ENCODE results near the gene SBNO2. TPM values are rescaled to one million over a fixed set of nuclear protein-coding genes. Genes with fewer than 3 reads are reported as not detected.
A peak's percentile ranks its signal among the peaks of the same experiment; 100 is the strongest.

SBNO2 gene
- total RNA-seq, 4 donors from 2014 or later, result 14.9 to 67.2 (median 20.9) TPM

DNA sequence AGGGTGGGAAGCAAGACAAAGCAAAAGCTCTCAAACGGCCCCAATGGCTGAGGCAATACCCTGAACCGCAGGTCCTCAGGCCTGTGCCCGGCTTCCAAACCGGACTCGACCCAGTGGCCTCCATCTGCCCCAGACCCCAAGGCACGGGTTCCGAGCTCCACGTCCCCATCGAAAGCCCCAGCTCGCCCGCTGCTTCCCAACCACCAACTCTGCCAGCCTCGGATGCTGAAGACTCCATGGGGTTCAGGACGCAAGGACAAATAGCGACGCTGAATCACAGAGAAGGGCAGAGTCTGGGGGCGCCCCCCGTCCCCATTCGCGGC is 79.5 kb downstream of the SBNO2 start:
- Histone ChIP-seq H3K27me3 (no peaks in the 10 kb centered on the region), H3K9me3 (no peaks in the 10 kb centered on the region), H3K36me3 (peaks cover 0 to 42% of the 10 kb centered on the region in 2 donors), H3K27ac (peak overlapping the region in 3 of 4 donors; percentile 76 to 89 (median 85)), H3K4me1 (peaks cover 0 to 49% (median 26%) of the 10 kb centered on the region in 3 donors), H3K4me3 (peak overlapping the region; percentile 71 to 81)
- 0% methylated on average over 1 to 2 of the region's 19 CpGs for WGBS, 2 donors (ENCODE audit: low coverage in 1 of 2)
- no peak for ATAC-seq
- TF ChIP-seq POLR2AphosphoS5 (IDR thresholded peaks at IDR 0.05) (no peak), POLR2A (IDR thresholded peaks at IDR 0.05) (no peak), EP300 (IDR thresholded peaks at IDR 0.05) (no peak)
- TF ChIP-seq, protein P1, sequence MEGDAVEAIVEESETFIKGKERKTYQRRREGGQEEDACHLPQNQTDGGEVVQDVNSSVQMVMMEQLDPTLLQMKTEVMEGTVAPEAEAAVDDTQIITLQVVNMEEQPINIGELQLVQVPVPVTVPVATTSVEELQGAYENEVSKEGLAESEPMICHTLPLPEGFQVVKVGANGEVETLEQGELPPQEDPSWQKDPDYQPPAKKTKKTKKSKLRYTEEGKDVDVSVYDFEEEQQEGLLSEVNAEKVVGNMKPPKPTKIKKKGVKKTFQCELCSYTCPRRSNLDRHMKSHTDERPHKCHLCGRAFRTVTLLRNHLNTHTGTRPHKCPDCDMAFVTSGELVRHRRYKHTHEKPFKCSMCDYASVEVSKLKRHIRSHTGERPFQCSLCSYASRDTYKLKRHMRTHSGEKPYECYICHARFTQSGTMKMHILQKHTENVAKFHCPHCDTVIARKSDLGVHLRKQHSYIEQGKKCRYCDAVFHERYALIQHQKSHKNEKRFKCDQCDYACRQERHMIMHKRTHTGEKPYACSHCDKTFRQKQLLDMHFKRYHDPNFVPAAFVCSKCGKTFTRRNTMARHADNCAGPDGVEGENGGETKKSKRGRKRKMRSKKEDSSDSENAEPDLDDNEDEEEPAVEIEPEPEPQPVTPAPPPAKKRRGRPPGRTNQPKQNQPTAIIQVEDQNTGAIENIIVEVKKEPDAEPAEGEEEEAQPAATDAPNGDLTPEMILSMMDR (IDR thresholded peaks at IDR 0.05), result no peak

DNA sequence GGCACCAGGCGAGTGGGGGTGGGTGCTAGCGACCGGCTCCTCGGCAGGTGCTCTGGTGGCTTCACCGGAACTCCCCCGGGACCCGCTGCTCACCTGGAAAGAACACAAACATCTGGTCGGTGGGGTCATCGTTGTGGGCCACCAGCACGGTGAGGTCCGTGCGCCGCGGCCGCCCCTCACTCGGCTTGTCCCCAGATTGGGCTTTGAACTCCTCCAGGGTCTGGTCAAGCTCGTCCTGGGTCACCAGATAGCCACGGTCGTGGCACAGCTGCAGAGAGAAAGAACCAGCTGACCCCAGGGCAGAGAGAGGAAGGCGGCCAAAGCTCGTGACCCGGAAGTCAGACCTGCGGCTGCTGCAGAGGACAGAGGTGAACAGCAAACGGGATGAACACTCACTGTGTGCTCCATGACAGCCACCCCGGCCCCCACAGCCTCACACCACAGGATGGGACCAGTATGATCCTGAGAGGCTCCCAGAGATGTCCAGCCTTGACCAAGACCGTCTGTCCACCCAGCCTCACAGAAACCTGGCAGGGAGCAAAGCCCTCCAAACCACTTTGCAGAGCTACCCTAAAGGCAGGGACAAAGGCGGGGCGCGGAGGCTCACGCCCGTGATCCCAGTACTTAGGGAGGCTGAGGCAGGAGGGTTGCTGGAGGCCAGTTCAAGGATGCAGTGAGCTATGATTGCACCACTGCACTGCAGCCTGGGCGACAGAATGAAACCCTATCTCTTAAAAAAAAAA is 80.1 kb downstream of the SBNO2 start:
- WGBS, 2 donors (ENCODE audit: low coverage in 1 of 2), result 38 to 72% methylated on average over 7 to 10 of the region's 32 CpGs
- peak overlapping the region; percentile 71 to 81 for H3K4me3 ChIP-seq
- peaks cover 0 to 49% of the 10 kb centered on the region in 2 donors for H3K36me3 ChIP-seq
- no peaks in the 10 kb centered on the region for H3K27me3 ChIP-seq
- no peaks in the 10 kb centered on the region for H3K9me3 ChIP-seq
- no peak for ATAC-seq
- H3K27ac ChIP-seq, result peak overlapping the region in 1 of 4 donors; percentile 85
- H3K4me1 ChIP-seq, result peaks cover 0 to 49% (median 24%) of the 10 kb centered on the region in 3 donors
- TF ChIP-seq, protein P1 (IDR thresholded peaks at IDR 0.05), result no peak
- no peak for TF ChIP-seq EP300 (IDR thresholded peaks at IDR 0.05)
- TF ChIP-seq POLR2A (IDR thresholded peaks at IDR 0.05), result no peak
- no peak for TF ChIP-seq POLR2AphosphoS5 (IDR thresholded peaks at IDR 0.05)

DNA sequence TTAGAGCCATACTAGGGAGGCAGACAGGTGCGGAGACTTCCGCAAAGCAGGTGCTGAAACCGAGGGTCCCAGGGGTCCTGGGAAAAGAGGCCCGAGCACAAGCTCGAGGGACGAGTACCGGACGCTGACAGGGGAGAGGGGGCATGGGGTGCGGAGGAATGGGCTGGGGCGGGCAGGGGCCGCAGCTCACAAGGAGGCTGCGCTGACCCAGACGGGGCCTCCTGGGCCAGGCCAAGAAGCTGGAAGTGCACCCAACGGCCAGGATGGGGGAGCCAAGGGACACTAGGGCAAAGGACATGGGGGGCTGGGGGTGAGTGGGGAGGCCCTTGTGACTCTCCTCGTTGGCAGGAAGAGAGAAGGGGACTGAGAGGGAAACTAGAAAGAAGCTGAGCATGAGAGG is 80.7 kb downstream of the SBNO2 start:
- Histone ChIP-seq H3K4me1 (peaks cover 0 to 49% (median 23%) of the 10 kb centered on the region in 3 donors), H3K9me3 (no peaks in the 10 kb centered on the region), H3K4me3 (peak overlapping the region in 1 of 2 donors; percentile 71), H3K27me3 (no peaks in the 10 kb centered on the region), H3K36me3 (peaks cover 0 to 55% of the 10 kb centered on the region in 2 donors), H3K27ac (no peak overlapping the region)
- WGBS, 2 donors (ENCODE audit: low coverage in 1 of 2), result 73 to 85% methylated on average over 5 to 8 of the region's 15 CpGs
- ATAC-seq, result no peak
- no peak for TF ChIP-seq EP300 (IDR thresholded peaks at IDR 0.05)
- no peak for TF ChIP-seq POLR2A (IDR thresholded peaks at IDR 0.05)
- TF ChIP-seq, protein P1 (IDR thresholded peaks at IDR 0.05), result no peak
- no peak for TF ChIP-seq POLR2AphosphoS5 (IDR thresholded peaks at IDR 0.05)

DNA sequence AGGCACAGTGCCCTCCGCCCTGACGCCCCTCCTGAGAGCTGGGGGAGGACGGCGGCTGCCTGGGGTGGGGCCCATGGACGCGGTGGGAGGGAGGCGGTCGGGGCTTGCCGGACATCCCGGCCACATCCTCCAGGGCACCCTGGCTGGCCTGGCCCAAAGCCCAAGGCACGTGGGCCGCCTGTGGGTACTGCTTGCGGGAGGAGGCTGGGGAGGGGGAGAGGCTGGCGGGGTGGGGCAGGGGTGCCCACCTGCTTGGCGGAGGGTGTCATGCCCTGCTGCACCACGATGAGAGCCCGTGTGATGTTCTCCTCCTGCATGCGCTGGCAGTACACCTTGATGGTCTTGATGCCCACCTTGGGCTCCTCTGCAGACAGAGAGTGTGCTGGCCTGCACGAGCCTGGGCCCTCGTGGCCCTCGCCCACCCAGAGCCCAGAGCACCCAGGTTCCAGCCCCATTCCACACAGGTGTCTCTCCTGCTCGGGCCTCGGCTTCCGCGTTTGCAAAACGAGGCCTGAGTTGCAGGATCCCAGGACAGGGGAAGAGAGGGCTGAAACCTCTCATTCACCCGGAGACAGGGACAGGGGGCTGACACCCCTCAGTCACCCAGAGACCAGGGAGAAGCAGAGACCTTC is 82.4 kb downstream of the SBNO2 start:
- peaks cover 0 to 63% (median 31%) of the 10 kb centered on the region in 3 donors for H3K4me1 ChIP-seq
- H3K4me3 ChIP-seq, result no peak overlapping the region
- H3K9me3 ChIP-seq, result no peaks in the 10 kb centered on the region
- no peak overlapping the region for H3K27ac ChIP-seq
- H3K36me3 ChIP-seq, result peaks cover 0 to 72% of the 10 kb centered on the region in 2 donors
- ATAC-seq, result no peak
- H3K27me3 ChIP-seq, result no peaks in the 10 kb centered on the region
- 90% methylated on average over 2 of the region's 27 CpGs; no CpG with 5 or more reads in 1 of the 2 donors for whole genome bisulfite sequencing, 2 donors (ENCODE audit: low coverage in 1 of 2)
- TF ChIP-seq, protein P1 (IDR thresholded peaks at IDR 0.05), result no peak
- TF ChIP-seq POLR2A (IDR thresholded peaks at IDR 0.05) (no peak), POLR2AphosphoS5 (IDR thresholded peaks at IDR 0.05) (no peak)

Data from gastroesophageal sphincter (tissue), 4 donors.